ENCODE measurements around the gene RABEP2.
"Not testable (repeated sequence)": the region's sequence is repeated elsewhere in the genome, so short reads cannot be mapped to it uniquely, and the experiment has no call there.

Gene RABEP2, protein sequence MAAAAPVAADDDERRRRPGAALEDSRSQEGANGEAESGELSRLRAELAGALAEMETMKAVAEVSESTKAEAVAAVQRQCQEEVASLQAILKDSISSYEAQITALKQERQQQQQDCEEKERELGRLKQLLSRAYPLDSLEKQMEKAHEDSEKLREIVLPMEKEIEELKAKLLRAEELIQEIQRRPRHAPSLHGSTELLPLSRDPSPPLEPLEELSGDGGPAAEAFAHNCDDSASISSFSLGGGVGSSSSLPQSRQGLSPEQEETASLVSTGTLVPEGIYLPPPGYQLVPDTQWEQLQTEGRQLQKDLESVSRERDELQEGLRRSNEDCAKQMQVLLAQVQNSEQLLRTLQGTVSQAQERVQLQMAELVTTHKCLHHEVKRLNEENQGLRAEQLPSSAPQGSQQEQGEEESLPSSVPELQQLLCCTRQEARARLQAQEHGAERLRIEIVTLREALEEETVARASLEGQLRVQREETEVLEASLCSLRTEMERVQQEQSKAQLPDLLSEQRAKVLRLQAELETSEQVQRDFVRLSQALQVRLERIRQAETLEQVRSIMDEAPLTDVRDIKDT

GRCh38 chr16:28924762-28925385 is at the start of gene RABEP2:
Gene RABEP2, minus strand, starts transcription at chr16:28925238. Its CDS starts 75 bp downstream, at chr16:28925163.
- TF ChIP-seq ZFP3 (CRISPR knock-in tag; IDR thresholded peaks at IDR 0.05) (no peak), ZNF70 (CRISPR knock-in tag; IDR thresholded peaks at IDR 0.05) (no peak)
- peak; percentile 94 for ATAC-seq

DNA sequence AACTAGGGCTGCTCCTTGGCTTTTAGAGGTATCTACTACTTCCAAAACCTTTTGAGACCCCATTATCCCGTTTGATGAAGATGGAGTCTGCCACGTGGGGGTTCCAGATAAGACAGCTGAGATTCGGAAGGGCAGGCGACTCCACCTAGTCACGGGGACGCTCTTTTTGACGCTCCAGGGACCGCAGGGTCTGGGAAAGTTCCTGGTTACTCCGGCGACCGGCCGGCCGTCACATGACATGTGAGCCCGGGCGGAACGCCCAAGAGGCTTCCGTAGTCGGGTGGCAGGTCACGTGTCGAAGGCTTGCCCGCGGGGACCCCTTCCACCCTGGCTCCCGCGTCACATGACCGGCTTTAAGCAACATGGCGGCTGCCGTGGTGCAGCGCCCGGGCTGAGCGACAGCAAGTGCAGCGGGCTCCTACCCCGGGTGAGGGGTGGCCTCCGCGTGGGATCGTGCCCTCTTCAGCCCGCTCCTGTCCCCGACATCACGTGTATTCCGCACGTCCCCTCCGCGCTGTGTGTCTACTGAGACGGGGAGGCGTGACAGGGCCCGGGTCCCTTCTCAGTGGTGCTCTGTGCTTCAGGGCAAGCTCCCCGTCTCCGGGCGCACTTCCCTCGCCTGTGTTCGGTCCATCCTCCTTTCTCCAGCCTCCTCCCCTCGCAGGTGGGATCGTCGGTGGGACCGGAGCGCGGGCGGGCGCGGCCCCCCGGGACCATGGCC is 49.6 kb upstream of the RABEP2 start, which contains the start of gene SPNS1:
Gene SPNS1 (plus strand): TSS at position 342 of the 721 bp plus-strand sequence. CDS start 374 bp downstream, at position 716.
- TF ChIP-seq ZFP3 (CRISPR knock-in tag; IDR thresholded peaks at IDR 0.05): 0 out of 2 replicates have a peak, but pooled peaks have one; percentile 19
- peak; percentile 49; the same call in 1 of the 2 replicates for TF ChIP-seq TSHZ2 (CRISPR knock-in tag; IDR thresholded peaks at IDR 0.05)
- no peak for TF ChIP-seq CREB5 (CRISPR knock-in tag; IDR thresholded peaks at IDR 0.05; ENCODE audit: low read depth)
- TF ChIP-seq ZNF8 (CRISPR knock-in tag; IDR thresholded peaks at IDR 0.05): no peak
- ATAC-seq: peak; percentile 93

GRCh38 chr16:28974007-28974436 is 49.0 kb upstream of the RABEP2 start:
- TF ChIP-seq ZNF565 (CRISPR knock-in tag; conservative IDR thresholded peaks at IDR 0.05; ENCODE audit: low read depth) (no peak), ESRRG (CRISPR knock-in tag; IDR thresholded peaks at IDR 0.05) (no peak), CREB5 (CRISPR knock-in tag; IDR thresholded peaks at IDR 0.05; ENCODE audit: low read depth) (no peak), TCF4 (CRISPR knock-in tag; IDR thresholded peaks at IDR 0.05; ENCODE audit: borderline replicate concordance) (no peak), POU6F1 (CRISPR knock-in tag; IDR thresholded peaks at IDR 0.05; ENCODE audit: borderline replicate concordance, low read depth) (no peak), ZFP30 (CRISPR knock-in tag; IDR thresholded peaks at IDR 0.05) (no peak), TSHZ2 (CRISPR knock-in tag; IDR thresholded peaks at IDR 0.05) (no peak), ZC3H10 (CRISPR knock-in tag; IDR thresholded peaks at IDR 0.05) (no peak), SNAI2 (CRISPR knock-in tag; IDR thresholded peaks at IDR 0.05) (no peak), GLIS3 (CRISPR knock-in tag; IDR thresholded peaks at IDR 0.05) (no peak), BACH2 (CRISPR knock-in tag; IDR thresholded peaks at IDR 0.05; ENCODE audit: borderline replicate concordance) (no peak), RARB (CRISPR knock-in tag; IDR thresholded peaks at IDR 0.05) (no peak), OSR1 (CRISPR knock-in tag; IDR thresholded peaks at IDR 0.05) (no peak), ZNF70 (CRISPR knock-in tag; IDR thresholded peaks at IDR 0.05) (no peak), CSDC2 (CRISPR knock-in tag; IDR thresholded peaks at IDR 0.05) (no peak), ARNTL (CRISPR knock-in tag; IDR thresholded peaks at IDR 0.05; ENCODE audit: borderline replicate concordance, low read depth) (no peak), PPARA (CRISPR knock-in tag; IDR thresholded peaks at IDR 0.05; ENCODE audit: borderline replicate concordance) (no peak)
- TF ChIP-seq, protein P1, sequence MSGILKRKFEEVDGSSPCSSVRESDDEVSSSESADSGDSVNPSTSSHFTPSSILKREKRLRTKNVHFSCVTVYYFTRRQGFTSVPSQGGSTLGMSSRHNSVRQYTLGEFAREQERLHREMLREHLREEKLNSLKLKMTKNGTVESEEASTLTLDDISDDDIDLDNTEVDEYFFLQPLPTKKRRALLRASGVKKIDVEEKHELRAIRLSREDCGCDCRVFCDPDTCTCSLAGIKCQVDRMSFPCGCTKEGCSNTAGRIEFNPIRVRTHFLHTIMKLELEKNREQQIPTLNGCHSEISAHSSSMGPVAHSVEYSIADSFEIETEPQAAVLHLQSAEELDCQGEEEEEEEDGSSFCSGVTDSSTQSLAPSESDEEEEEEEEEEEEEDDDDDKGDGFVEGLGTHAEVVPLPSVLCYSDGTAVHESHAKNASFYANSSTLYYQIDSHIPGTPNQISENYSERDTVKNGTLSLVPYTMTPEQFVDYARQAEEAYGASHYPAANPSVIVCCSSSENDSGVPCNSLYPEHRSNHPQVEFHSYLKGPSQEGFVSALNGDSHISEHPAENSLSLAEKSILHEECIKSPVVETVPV (CRISPR knock-in tag; IDR thresholded peaks at IDR 0.05): no peak
- peak; percentile 80 for ATAC-seq

- ATAC-seq: not testable (repeated sequence)
These were observed 44.7 kb upstream of the RABEP2 start for GRCh38 chr16:28969696-28970095.
